Right kidney (tissue), 1 donor: ENCODE measurements around the gene SYP.
"Not testable (repeated sequence)": the region's sequence is repeated elsewhere in the genome, so short reads cannot be mapped to it uniquely, and the experiment has no call there.

ENCODE experiments used
- DNase-seq: peaks from one replicate; pipeline ENCODE4 v3.0.0-alpha.2; 2016

SYP gene

GRCh38 chrX:49166914-49167739, 32.9 kb downstream of the SYP start:
- DNase-seq: peak; percentile 54

GRCh38 chrX:49165901-49166881, 33.8 kb downstream of the SYP start:
- DNase-seq: peak; percentile 75

GRCh38 chrX:49164589-49165360, 35.2 kb downstream of the SYP start:
- no peak for DNase-seq

GRCh38 chrX:49163555-49164419, 36.2 kb downstream of the SYP start:
- DNase-seq: peak; percentile 83

GRCh38 chrX:49162620-49163019, 37.4 kb downstream of the SYP start, which contains the start of gene MAGIX:
Gene MAGIX (plus strand): TSS chrX:49162758. CDS start chrX:49162890, 132 bp downstream.
- peak; percentile 51 for DNase-seq

GRCh38 chrX:49161632-49162031, 38.4 kb downstream of the SYP start:
- no peak for DNase-seq

GRCh38 chrX:49160908-49161307, 39.1 kb downstream of the SYP start:
- no peak for DNase-seq

- DNase-seq: no peak
Observed at GRCh38 chrX:49157194-49157593, 42.8 kb downstream of the SYP start.

- DNase-seq: peak; percentile 72
Observed at GRCh38 chrX:49155900-49156837, 43.8 kb downstream of the SYP start.

GRCh38 chrX:49155243-49155899, 44.6 kb downstream of the SYP start:
- peak; percentile 61 for DNase-seq

- DNase-seq: no peak
Observed at GRCh38 chrX:49153467-49153866, 46.5 kb downstream of the SYP start.

- DNase-seq: not testable (repeated sequence)
Observed at GRCh38 chrX:49149291-49149690, 50.7 kb downstream of the SYP start.

GRCh38 chrX:49148390-49149100, 51.4 kb downstream of the SYP start:
- not testable (repeated sequence) for DNase-seq

- no peak for DNase-seq
Observed at GRCh38 chrX:49147936-49148335, 52.1 kb downstream of the SYP start.

GRCh38 chrX:49147282-49147681, 52.7 kb downstream of the SYP start:
- no peak for DNase-seq

- DNase-seq: not testable (repeated sequence)
Observed at GRCh38 chrX:49143154-49143553, 56.8 kb downstream of the SYP start.

GRCh38 chrX:49142264-49142663, 57.7 kb downstream of the SYP start:
- not testable (repeated sequence) for DNase-seq

- DNase-seq: no peak
Observed at GRCh38 chrX:49139713-49140112, 60.3 kb downstream of the SYP start.
